NB4 (cell line): ENCODE results near the gene CDCA7L.

ENCODE experiments used
- DNase-seq: peaks from one replicate; pipeline ENCODE4 v3.0.0; 2010; ENCODE audit warnings: low read depth
- H3K4me3 ChIP-seq: one replicate; pipeline ENCODE4 v1.5.1; 2011; ENCODE audit warnings: mild to moderate bottlenecking, low read depth, low read length, moderate library complexity
- CTCF ChIP-seq: IDR thresholded peaks from one replicate; pipeline ENCODE4 v1.5.1; 2012; ENCODE audit warnings: low read depth, low read length
- MAX ChIP-seq: IDR thresholded peaks from 2 replicates; pipeline ENCODE4 v1.6.1; 2011; ENCODE audit warnings: low read depth, low read length
- MYC ChIP-seq: IDR thresholded peaks from 2 replicates; pipeline ENCODE4 v1.6.1; 2011; ENCODE audit warnings: low read depth, low read length
- POLR2A ChIP-seq: IDR thresholded peaks from 2 replicates; pipeline ENCODE4 v1.6.1; 2011; ENCODE audit warnings: mild to moderate bottlenecking; ENCODE audit not compliant: insufficient read length; ENCODE audit errors: extremely low read depth

Gene CDCA7L

GRCh38 chr7:21922605-21923004 lies 23.1 kb downstream of the CDCA7L start:
- TF ChIP-seq CTCF (no peak), MAX (no peak), POLR2A (no peak), MYC (no peak)
- H3K4me3 ChIP-seq = no peak overlapping the region
- DNase-seq = no peak

GRCh38 chr7:21920936-21921335 lies 24.8 kb downstream of the CDCA7L start:
- H3K4me3 ChIP-seq = no peak overlapping the region
- TF ChIP-seq CTCF (no peak), MYC (no peak), MAX (no peak)
- no peak for DNase-seq

- no peak for DNase-seq
- TF ChIP-seq POLR2A = no peak
- TF ChIP-seq MYC = no peak
- no peak for TF ChIP-seq CTCF
- no peak for TF ChIP-seq MAX
- no peak overlapping the region for H3K4me3 ChIP-seq
These were observed 27.5 kb downstream of the CDCA7L start for GRCh38 chr7:21918216-21918615.

GRCh38 chr7:21916629-21917028 lies 29.1 kb downstream of the CDCA7L start:
- TF ChIP-seq POLR2A (no peak), CTCF (no peak), MAX (no peak), MYC (no peak)

GRCh38 chr7:21916176-21916575 lies 29.5 kb downstream of the CDCA7L start:
- no peak for DNase-seq
- H3K4me3 ChIP-seq = no peak overlapping the region
- TF ChIP-seq POLR2A (no peak), CTCF (no peak), MYC (no peak), MAX (no peak)

More at GRCh38 chr7:21916629-21917028, 29.1 kb downstream of the CDCA7L start:
- H3K4me3 ChIP-seq = no peak overlapping the region
- no peak for DNase-seq

GRCh38 chr7:21915140-21915539 lies 30.6 kb downstream of the CDCA7L start:
- H3K4me3 ChIP-seq = no peak overlapping the region
- no peak for DNase-seq
- TF ChIP-seq MYC (no peak), CTCF (no peak), MAX (no peak), POLR2A (no peak)
